K562 (cell line): ENCODE data around the gene FAM53A. TPM values are rescaled to one million over a fixed set of nuclear protein-coding genes. Genes with fewer than 3 reads are reported as not detected.

Experiments used
- ATAC-seq: fragments of 200-7000 bp; cut with Tn5 transposase; 3 replicates; pipeline ENCODE4 v1.9.1; 2020; ENCODE audit warnings: moderate library complexity
- BruUV-seq: library from RNA; stranded (reverse); fragments of 400-500 nt; replicated peaks from 2 replicates; lab custom pipeline; 2021; lab: Mats Ljungman, UMichigan
- CTCF ChIA-PET: fragments of 300-600 bp; formaldehyde crosslinking; extraction: SDS; loops from one replicate; lab custom pipeline; 2021; ENCODE audit warnings: low intra/inter-chr PET ratio; lab: Yijun Ruan, JAX
- POLR2A ChIA-PET: fragments of 300-600, 350-650 bp; sonication (Branson Sonifier 250); formaldehyde crosslinking; extraction: SDS; loops from one replicate; lab custom pipeline; 2021; ENCODE audit warnings: antibody characterized with exemption, inconsistent platforms; lab: Yijun Ruan, JAX
- DNase-seq, 4 experiments: peaks; one replicate each; pipeline versions ENCODE4 v3.0.0 to v3.0.0-alpha.2; 2011 to 2018; ENCODE audit warnings: low spot score in 3 of 4, mixed read lengths in 3 of 4; ENCODE audit errors: extremely low read depth in 1 of 4
- FAIRE-seq: peaks from 2 replicates; lab custom pipeline; 2011; peaks lifted over from hg19 to GRCh38; lab: Jason Lieb, UNC
- H2AFZ ChIP-seq: 2 replicates; pipeline ENCODE4 v1.6.0; 2011; ENCODE audit warnings: low read depth, low read length, control low read depth, inconsistent platforms
- H3K27ac ChIP-seq: fragments of 200-600 bp; 3 replicates; pipeline ENCODE4 v1.8.0; 2011; ENCODE audit warnings: low read depth, mild to moderate bottlenecking, control low read depth, inconsistent platforms, low read length, moderate library complexity, mixed read lengths; ENCODE audit errors: extremely low read depth
- H3K27me3 ChIP-seq, 2 experiments: fragments of 300-600 bp in 1 of 2; 2 replicates in 1 of 2; 3 replicates in 1 of 2; pipeline versions ENCODE4 v1.6.0 to v1.8.0; 2011; ENCODE audit warnings: inconsistent platforms in 2 of 2, low read length in 2 of 2, mild to moderate bottlenecking in 1 of 2, mixed read lengths in 1 of 2, moderate library complexity in 1 of 2; ENCODE audit not compliant: control insufficient read depth in 2 of 2, insufficient read depth in 2 of 2
- H3K36me3 ChIP-seq: fragments of 300-600 bp; 3 replicates; pipeline ENCODE4 v1.8.0; 2011; ENCODE audit warnings: mild to moderate bottlenecking, low read length, inconsistent platforms; ENCODE audit not compliant: control insufficient read depth, insufficient read depth
- H3K4me1 ChIP-seq, 2 experiments: fragments of 200-600 bp in 1 of 2; replicated peaks in 1 of 2; 2 replicates in 1 of 2; 3 replicates in 1 of 2; pipeline versions ENCODE4 v1.5.1 to v1.8.0; 2011; ENCODE audit warnings: inconsistent platforms in 2 of 2, low read length in 2 of 2, mild to moderate bottlenecking in 1 of 2, mixed read lengths in 1 of 2, moderate library complexity in 1 of 2; ENCODE audit not compliant: control insufficient read depth in 2 of 2, insufficient read depth in 2 of 2
- H3K4me2 ChIP-seq: 2 replicates; pipeline ENCODE4 v1.6.1; 2011; ENCODE audit warnings: low read length, control low read depth, inconsistent platforms, mixed read lengths; ENCODE audit not compliant: insufficient read depth
- H3K4me3 ChIP-seq: fragments of 200-600 bp; sonication (generic), shearing (Covaris generic); 2 replicates; pipeline ENCODE4 v1.5.1; 2016; ENCODE audit warnings: control low read depth, inconsistent platforms
- H3K79me2 ChIP-seq: fragments of 200-600 bp; 3 replicates; pipeline ENCODE4 v1.8.0; 2011; ENCODE audit warnings: low read length, inconsistent platforms; ENCODE audit not compliant: control insufficient read depth, insufficient read depth
- H3K9ac ChIP-seq, 2 experiments: 2 replicates each; pipeline versions ENCODE4 v1.6.0 to v1.6.1; 2011; ENCODE audit warnings: low read depth in 2 of 2, low read length in 2 of 2, control low read depth in 1 of 2, inconsistent platforms in 1 of 2, mild to moderate bottlenecking in 1 of 2, mixed read lengths in 1 of 2; ENCODE audit not compliant: insufficient read depth in 1 of 2
- H3K9me1 ChIP-seq: one replicate; pipeline ENCODE4 v1.6.0; 2011; ENCODE audit warnings: inconsistent platforms, mild to moderate bottlenecking, low read length, moderate library complexity; ENCODE audit not compliant: control insufficient read depth, insufficient read depth
- H3K9me3 ChIP-seq: replicated peaks from 2 replicates; pipeline ENCODE4 v1.5.1; 2011; ENCODE audit warnings: low read depth, low read length, inconsistent platforms; ENCODE audit not compliant: control insufficient read depth, insufficient read depth
- H4K20me1 ChIP-seq: replicated peaks from 2 replicates; pipeline ENCODE4 v1.6.1; 2011; ENCODE audit warnings: low read length, inconsistent platforms, mixed read lengths; ENCODE audit not compliant: control insufficient read depth, insufficient read depth
- CHD4 ChIP-seq: fragments of 200-600 bp; sonication (generic); IDR thresholded peaks from 3 replicates; pipeline ENCODE4 v1.6.1; 2012; ENCODE audit warnings: low read depth, mild to moderate bottlenecking, mixed read lengths, low read length, inconsistent platforms; ENCODE audit not compliant: insufficient read depth, insufficient replicate concordance, poor library complexity, severe bottlenecking
- CXXC5 ChIP-seq: fragments of 250-450 bp; sonication (Bioruptor Pico); IDR thresholded peaks from 2 replicates; pipeline ENCODE4 v1.8.0; 2022; ENCODE audit warnings: inconsistent platforms, mild to moderate bottlenecking, moderate library complexity
- ETV5 ChIP-seq: sonication (generic); formaldehyde crosslinking; IDR thresholded peaks from 2 replicates; pipeline ENCODE4 v1.4.0; 2020; ENCODE audit warnings: low read depth, mild to moderate bottlenecking, missing genetic modification reagents
- GABPB2 ChIP-seq: fragments of 250-450 bp; sonication (Bioruptor Pico); conservative IDR thresholded peaks from 2 replicates; pipeline ENCODE4 v1.5.1; 2021; ENCODE audit warnings: mild to moderate bottlenecking
- MTA2 ChIP-seq: fragments of 450-650 bp; IDR thresholded peaks from 2 replicates; pipeline ENCODE4 v1.6.1; 2016; ENCODE audit warnings: low read depth
- WGBS: fragments of 100-300 bp; shearing (Covaris generic); methylation state at CpG from one replicate; pipeline ENCODE4 v1.1.6; 2016; ENCODE audit warnings: low coverage, mixed read lengths; ENCODE audit not compliant: insufficient coverage; ENCODE audit errors: missing lambda C conversion rate; 5-methylcytosine and 5-hydroxymethylcytosine counted together
- in situ Hi-C: fragments of 300-500 bp; cut with MboI; formaldehyde crosslinking; loops from 4 replicates; pipeline ENCODE4 v1.15.0; 2018; ENCODE audit warnings: inconsistent platforms, mixed read lengths
- intact Hi-C: fragments of 100-400 bp; cut with micrococcal nuclease; formaldehyde crosslinking; loops from 2 replicates; pipeline ENCODE4 v1.14.2; 2022
- polyA plus RNA-seq, 8 experiments: library from polyadenylated mRNA; depleted of rRNA in 4 of 8; stranded (reverse) in 5 of 8; unstranded in 3 of 8; fragments of >200 nt; fragmentation: Nextera tagmentation in 2 of 8; fragmentation: Illumina TruSeq in 1 of 8; extraction: Ambion mirVana in 2 of 8; extraction: Trizol in 1 of 8; gene quantifications; 2 replicates each; pipeline versions ENCODE4 v1.2.1 to v1.2.3, GENCODE V29; 2011 to 2014; ENCODE audit warnings: inconsistent platforms in 1 of 8, missing spikeins in 1 of 8
- total RNA-seq, 7 experiments: library from RNA; depleted of rRNA in 6 of 7; stranded (reverse); fragments of >200 nt in 6 of 7; fragmentation: Illumina TruSeq in 2 of 7; extraction: Trizol in 2 of 7; gene quantifications; 2 replicates each; pipeline versions ENCODE4 v1.2.1 to v1.2.3, GENCODE V29; 2011 to 2021; ENCODE audit warnings: low replicate concordance in 1 of 7
- TF ChIP-seq, protein P1 (sequence below), 2 experiments: IDR thresholded peaks; 2 replicates each; pipeline ENCODE4 v1.6.1; 2012; ENCODE audit warnings: improper control_type of control experiment in 2 of 2, low read depth in 2 of 2, low read length in 2 of 2, borderline replicate concordance in 1 of 2

The FAM53A gene
- total and polyA plus RNA-seq, 9 of the 15 experiments (the other 6 are each of a cell fraction or from before 2014, with no cell fraction given) = 0.53 to 2.7 (median 1.4) TPM; not detected in 2

- Histone ChIP-seq H3K4me3 (no peak overlapping the region), H2AFZ (no peak overlapping the region), H3K27me3 (peaks cover 0 to 4% of the 10 kb centered on the region in 2 experiments; a peak in 1 of 5 replicates), H3K9ac (peak overlapping the region in 1 of 2 experiments; percentile 15; a peak in 2 of 4 replicates), H3K27ac (no peak overlapping the region), H3K9me1 (no peaks in the 10 kb centered on the region), H3K4me2 (no peak overlapping the region), H4K20me1 (no peaks in the 10 kb centered on the region), H3K9me3 (no peaks in the 10 kb centered on the region), H3K4me1 (peaks cover 0 to 45% of the 10 kb centered on the region in 2 experiments; a peak in 2 of 5 replicates), H3K36me3 (no peaks in the 10 kb centered on the region), H3K79me2 (no peaks in the 10 kb centered on the region)
- no peak for TF ChIP-seq CXXC5
- TF ChIP-seq GABPB2 (CRISPR knock-in tag) = no peak
- no peak for TF ChIP-seq ETV5 (CRISPR knock-in tag)
- no peak for TF ChIP-seq MTA2
- no peak for TF ChIP-seq CHD4
- TF ChIP-seq, protein P1, sequence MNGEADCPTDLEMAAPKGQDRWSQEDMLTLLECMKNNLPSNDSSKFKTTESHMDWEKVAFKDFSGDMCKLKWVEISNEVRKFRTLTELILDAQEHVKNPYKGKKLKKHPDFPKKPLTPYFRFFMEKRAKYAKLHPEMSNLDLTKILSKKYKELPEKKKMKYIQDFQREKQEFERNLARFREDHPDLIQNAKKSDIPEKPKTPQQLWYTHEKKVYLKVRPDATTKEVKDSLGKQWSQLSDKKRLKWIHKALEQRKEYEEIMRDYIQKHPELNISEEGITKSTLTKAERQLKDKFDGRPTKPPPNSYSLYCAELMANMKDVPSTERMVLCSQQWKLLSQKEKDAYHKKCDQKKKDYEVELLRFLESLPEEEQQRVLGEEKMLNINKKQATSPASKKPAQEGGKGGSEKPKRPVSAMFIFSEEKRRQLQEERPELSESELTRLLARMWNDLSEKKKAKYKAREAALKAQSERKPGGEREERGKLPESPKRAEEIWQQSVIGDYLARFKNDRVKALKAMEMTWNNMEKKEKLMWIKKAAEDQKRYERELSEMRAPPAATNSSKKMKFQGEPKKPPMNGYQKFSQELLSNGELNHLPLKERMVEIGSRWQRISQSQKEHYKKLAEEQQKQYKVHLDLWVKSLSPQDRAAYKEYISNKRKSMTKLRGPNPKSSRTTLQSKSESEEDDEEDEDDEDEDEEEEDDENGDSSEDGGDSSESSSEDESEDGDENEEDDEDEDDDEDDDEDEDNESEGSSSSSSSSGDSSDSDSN (IDR thresholded peaks at IDR 0.05; ENCODE audit: borderline replicate concordance in 1 of 2, low read depth in 2 of 2, low read length in 2 of 2) = no peak
- in situ Hi-C loops (no loop called here), intact Hi-C loops (no loop called here)
- ATAC-seq = no peak
- WGBS = 50% methylated on average over 33 of the region's 39 CpGs
- no peak for FAIRE-seq
- BruUV-seq = no TSS peak
- CTCF ChIA-PET = no interaction called here
- POLR2A ChIA-PET = interaction anchor here (0.7 kb wide), 2 partner anchors 15 to 780 kb away, joined by 3 read pairs; no protein-coding TSS in a partner anchor
- no peak for DNase-seq
These were observed 24.7 kb downstream of the FAM53A start for GRCh38 chr4:1659104-1660043.
